GM12878 (cell line): ENCODE data around the gene TMEM61.

Experiments used
- BCL11A ChIP-seq: IDR thresholded peaks from 2 replicates; pipeline ENCODE4 v1.6.1; 2011; ENCODE audit warnings: low read depth, low read length
- CREB1 ChIP-seq: IDR thresholded peaks from 2 replicates; pipeline ENCODE4 v1.6.1; 2012; ENCODE audit warnings: low read depth, mild to moderate bottlenecking, inconsistent platforms
- EED ChIP-seq: sonication (generic); IDR thresholded peaks from 2 replicates; pipeline ENCODE4 v1.6.1; 2016; ENCODE audit warnings: antibody characterized with exemption, low read depth
- EZH2 ChIP-seq: IDR thresholded peaks from 2 replicates; pipeline ENCODE4 v1.6.1; 2012; ENCODE audit warnings: low read depth, mild to moderate bottlenecking, control low read depth, inconsistent platforms, low read length, borderline replicate concordance; ENCODE audit not compliant: control insufficient read depth
- SP1 ChIP-seq: IDR thresholded peaks from one replicate; pipeline ENCODE4 v1.6.1; 2011; ENCODE audit warnings: low read depth, low read length
- TF ChIP-seq, protein P1 (sequence below), 3 experiments: IDR thresholded peaks in 2 of 3; conservative IDR thresholded peaks in 1 of 3; 2 replicates each; pipeline ENCODE4 v1.5.1; 2011; ENCODE audit warnings: low read depth in 3 of 3, low read length in 3 of 3, mild to moderate bottlenecking in 3 of 3, control low read depth in 2 of 3, moderate library complexity in 2 of 3, inconsistent platforms in 1 of 3, mixed read lengths in 1 of 3; ENCODE audit not compliant: control insufficient read depth in 2 of 3, insufficient read depth in 1 of 3; ENCODE audit errors: extremely low read depth in 1 of 3

- TF ChIP-seq EED = no peak
- no peak for TF ChIP-seq SP1
- no peak for TF ChIP-seq EZH2
- TF ChIP-seq BCL11A = no peak
- no peak for TF ChIP-seq CREB1
- TF ChIP-seq, protein P1, sequence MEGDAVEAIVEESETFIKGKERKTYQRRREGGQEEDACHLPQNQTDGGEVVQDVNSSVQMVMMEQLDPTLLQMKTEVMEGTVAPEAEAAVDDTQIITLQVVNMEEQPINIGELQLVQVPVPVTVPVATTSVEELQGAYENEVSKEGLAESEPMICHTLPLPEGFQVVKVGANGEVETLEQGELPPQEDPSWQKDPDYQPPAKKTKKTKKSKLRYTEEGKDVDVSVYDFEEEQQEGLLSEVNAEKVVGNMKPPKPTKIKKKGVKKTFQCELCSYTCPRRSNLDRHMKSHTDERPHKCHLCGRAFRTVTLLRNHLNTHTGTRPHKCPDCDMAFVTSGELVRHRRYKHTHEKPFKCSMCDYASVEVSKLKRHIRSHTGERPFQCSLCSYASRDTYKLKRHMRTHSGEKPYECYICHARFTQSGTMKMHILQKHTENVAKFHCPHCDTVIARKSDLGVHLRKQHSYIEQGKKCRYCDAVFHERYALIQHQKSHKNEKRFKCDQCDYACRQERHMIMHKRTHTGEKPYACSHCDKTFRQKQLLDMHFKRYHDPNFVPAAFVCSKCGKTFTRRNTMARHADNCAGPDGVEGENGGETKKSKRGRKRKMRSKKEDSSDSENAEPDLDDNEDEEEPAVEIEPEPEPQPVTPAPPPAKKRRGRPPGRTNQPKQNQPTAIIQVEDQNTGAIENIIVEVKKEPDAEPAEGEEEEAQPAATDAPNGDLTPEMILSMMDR (IDR thresholded peaks at IDR 0.05 in 2 of 3, conservative IDR thresholded peaks at IDR 0.05 in 1 of 3; ENCODE audit: control insufficient read depth in 2 of 3, extremely low read depth in 1 of 3, insufficient read depth in 1 of 3, low read depth in 3 of 3, low read length in 3 of 3) = no peak
These were observed 9.5 kb upstream of the TMEM61 start for GRCh38 chr1:54970901-54971300.
